ENCODE data around the gene RFESD. TPM values are rescaled to one million over a fixed set of nuclear protein-coding genes. Genes with fewer than 3 reads are reported as not detected.

The RFESD gene
- total and polyA plus RNA-seq, 2 experiments from 2014 or later = 1.6 to 2.3 TPM

DNA sequence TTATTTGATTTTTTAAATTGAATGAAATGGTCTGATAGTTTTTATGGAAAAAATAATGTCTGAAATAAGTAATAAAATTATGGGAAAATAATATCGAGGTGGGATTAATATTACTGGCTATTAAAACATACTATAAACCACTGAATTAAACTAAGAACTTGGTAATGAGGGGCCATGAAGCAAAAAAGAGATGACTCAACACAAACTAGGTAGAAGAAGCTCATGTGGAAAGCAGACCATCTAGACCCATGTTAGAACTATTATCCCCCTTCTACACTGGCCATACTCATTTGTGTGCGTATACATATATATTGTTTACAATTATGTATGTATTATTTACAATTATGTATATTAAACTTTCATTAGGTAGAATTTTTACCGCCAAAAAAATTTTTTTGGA lies 35.2 kb upstream of the RFESD start:
- TF ChIP-seq, protein P1, sequence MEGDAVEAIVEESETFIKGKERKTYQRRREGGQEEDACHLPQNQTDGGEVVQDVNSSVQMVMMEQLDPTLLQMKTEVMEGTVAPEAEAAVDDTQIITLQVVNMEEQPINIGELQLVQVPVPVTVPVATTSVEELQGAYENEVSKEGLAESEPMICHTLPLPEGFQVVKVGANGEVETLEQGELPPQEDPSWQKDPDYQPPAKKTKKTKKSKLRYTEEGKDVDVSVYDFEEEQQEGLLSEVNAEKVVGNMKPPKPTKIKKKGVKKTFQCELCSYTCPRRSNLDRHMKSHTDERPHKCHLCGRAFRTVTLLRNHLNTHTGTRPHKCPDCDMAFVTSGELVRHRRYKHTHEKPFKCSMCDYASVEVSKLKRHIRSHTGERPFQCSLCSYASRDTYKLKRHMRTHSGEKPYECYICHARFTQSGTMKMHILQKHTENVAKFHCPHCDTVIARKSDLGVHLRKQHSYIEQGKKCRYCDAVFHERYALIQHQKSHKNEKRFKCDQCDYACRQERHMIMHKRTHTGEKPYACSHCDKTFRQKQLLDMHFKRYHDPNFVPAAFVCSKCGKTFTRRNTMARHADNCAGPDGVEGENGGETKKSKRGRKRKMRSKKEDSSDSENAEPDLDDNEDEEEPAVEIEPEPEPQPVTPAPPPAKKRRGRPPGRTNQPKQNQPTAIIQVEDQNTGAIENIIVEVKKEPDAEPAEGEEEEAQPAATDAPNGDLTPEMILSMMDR (IDR thresholded peaks at IDR 0.05; ENCODE audit: poor library complexity) = no peak
- TF ChIP-seq EZH2 (IDR thresholded peaks at IDR 0.05; ENCODE audit: borderline replicate concordance) (no peak), EZH2phosphoT487 (IDR thresholded peaks at IDR 0.05; ENCODE audit: low read depth, severe bottlenecking, unreplicated experiment) (no peak)
- Histone ChIP-seq H3K36me3 (replicated peaks; ENCODE audit: insufficient read depth, low read depth) (no peaks in the 10 kb centered on the region), H4K20me1 (ENCODE audit: insufficient read depth, poor library complexity, severe bottlenecking) (no peaks in the 10 kb centered on the region)

DNA sequence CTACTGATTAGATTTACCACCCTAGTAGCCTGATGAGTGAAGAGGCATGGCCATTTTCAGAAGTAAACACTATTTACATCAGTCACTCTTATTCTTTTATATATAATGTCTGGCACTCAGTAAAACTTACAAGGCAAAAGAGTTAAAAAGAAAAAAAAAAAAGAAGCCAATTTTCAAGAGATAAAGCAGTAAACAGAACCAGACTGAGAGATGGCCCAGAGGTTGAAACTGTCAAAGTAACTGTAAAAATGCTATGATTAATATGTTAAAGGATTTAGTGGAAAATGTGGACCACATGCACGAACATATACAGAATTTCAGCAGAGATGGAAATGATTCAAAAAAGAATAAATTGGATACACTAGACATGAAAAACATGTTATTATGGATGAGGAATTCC lies 33.1 kb upstream of the RFESD start:
- Histone ChIP-seq H4K20me1 (ENCODE audit: insufficient read depth, poor library complexity, severe bottlenecking) (no peaks in the 10 kb centered on the region), H3K9me2 (replicated peaks; ENCODE audit: insufficient read depth) (no peaks in the 10 kb centered on the region), H3K9me3 (ENCODE audit: low read depth) (no peaks in the 10 kb centered on the region), H3K36me3 (replicated peaks; ENCODE audit: insufficient read depth, low read depth) (no peaks in the 10 kb centered on the region), H3K27me3 (peaks cover 7% of the 10 kb centered on the region), H3K79me2 (no peaks in the 10 kb centered on the region), H3K4me1 (ENCODE audit: insufficient read depth) (no peaks in the 10 kb centered on the region), H3K4me3 (no peak overlapping the region), H3K4me2 (no peak overlapping the region), H3K27ac (no peak overlapping the region), H2AFZ (no peak overlapping the region)
- DNase-seq (ENCODE audit: low spot score) = no peak
- 100% methylated on average over 1 of the region's 1 CpG for WGBS (ENCODE audit: low lambda C conversion rate, missing lambda C conversion rate)
- TF ChIP-seq, protein P1 (IDR thresholded peaks at IDR 0.05; ENCODE audit: poor library complexity) = no peak
- no peak for TF ChIP-seq EZH2 (IDR thresholded peaks at IDR 0.05; ENCODE audit: borderline replicate concordance)
- no peak for TF ChIP-seq EZH2phosphoT487 (IDR thresholded peaks at IDR 0.05; ENCODE audit: low read depth, severe bottlenecking, unreplicated experiment)

More for the DNA sequence above, 35.2 kb upstream of the RFESD start:
- Histone ChIP-seq H3K4me2 (no peak overlapping the region), H3K27me3 (no peaks in the 10 kb centered on the region), H2AFZ (no peak overlapping the region), H3K9me3 (ENCODE audit: low read depth) (no peaks in the 10 kb centered on the region), H3K4me3 (no peak overlapping the region), H3K27ac (no peak overlapping the region), H3K79me2 (no peaks in the 10 kb centered on the region), H3K4me1 (ENCODE audit: insufficient read depth) (no peaks in the 10 kb centered on the region), H3K9me2 (replicated peaks; ENCODE audit: insufficient read depth) (no peaks in the 10 kb centered on the region)
- DNase-seq (ENCODE audit: low spot score) = no peak
- 94% methylated on average over 3 of the region's 3 CpGs for WGBS (ENCODE audit: low lambda C conversion rate, missing lambda C conversion rate)

DNA sequence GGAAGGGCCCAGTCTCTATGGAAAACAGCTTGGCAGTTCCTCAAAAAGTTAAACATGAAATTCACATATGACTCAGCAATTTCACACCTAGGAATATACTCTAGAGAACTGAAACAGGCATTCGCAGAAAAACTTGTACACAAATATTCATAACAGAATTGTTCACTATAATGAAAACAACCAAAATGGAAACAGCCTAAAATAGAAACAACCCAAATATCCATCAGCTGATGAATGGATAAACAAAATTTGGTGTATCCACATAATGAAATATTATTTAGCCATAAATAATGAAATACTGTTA lies 31.5 kb upstream of the RFESD start:
- peaks cover 23% of the 10 kb centered on the region for H3K27me3 ChIP-seq
- WGBS (ENCODE audit: low lambda C conversion rate, missing lambda C conversion rate) = 97% methylated on average over 1 of the region's 1 CpG
- peaks cover 5% of the 10 kb centered on the region for H3K4me1 ChIP-seq (ENCODE audit: insufficient read depth)
- no peaks in the 10 kb centered on the region for H4K20me1 ChIP-seq (ENCODE audit: insufficient read depth, poor library complexity, severe bottlenecking)
- TF ChIP-seq, protein P1 (IDR thresholded peaks at IDR 0.05; ENCODE audit: poor library complexity) = no peak
- TF ChIP-seq EZH2 (IDR thresholded peaks at IDR 0.05; ENCODE audit: borderline replicate concordance) (no peak), EZH2phosphoT487 (IDR thresholded peaks at IDR 0.05; ENCODE audit: low read depth, severe bottlenecking, unreplicated experiment) (no peak)
- no peaks in the 10 kb centered on the region for H3K79me2 ChIP-seq
- no peak overlapping the region for H3K27ac ChIP-seq
- H3K9me3 ChIP-seq (ENCODE audit: low read depth) = no peaks in the 10 kb centered on the region
- H3K4me3 ChIP-seq = no peak overlapping the region
- H3K4me2 ChIP-seq = no peak overlapping the region
- no peaks in the 10 kb centered on the region for H3K9me2 ChIP-seq (replicated peaks; ENCODE audit: insufficient read depth)
- no peaks in the 10 kb centered on the region for H3K36me3 ChIP-seq (replicated peaks; ENCODE audit: insufficient read depth, low read depth)
- no peak for DNase-seq (ENCODE audit: low spot score)
- no peak overlapping the region for H2AFZ ChIP-seq

DNA sequence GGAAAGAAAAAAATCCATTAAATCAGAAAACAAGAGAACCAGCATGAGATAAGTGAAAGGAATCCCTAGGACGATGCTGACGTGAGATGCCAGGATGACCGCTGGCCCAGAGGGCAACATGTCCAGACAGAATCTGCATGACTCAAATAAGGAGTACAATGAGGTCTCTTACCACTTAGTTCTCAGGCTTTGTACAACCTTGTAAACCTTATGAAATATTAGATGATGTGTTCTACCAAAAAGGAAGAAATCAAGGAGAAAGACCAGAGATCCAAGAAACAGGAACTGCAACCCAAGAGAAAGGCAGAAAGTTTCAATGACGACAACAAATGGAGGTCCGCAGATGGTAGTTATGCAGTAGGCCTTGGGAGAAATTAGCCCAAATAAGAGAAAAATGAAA lies 29.5 kb upstream of the RFESD start:
- TF ChIP-seq, protein P1 (IDR thresholded peaks at IDR 0.05; ENCODE audit: poor library complexity) = no peak
- TF ChIP-seq EZH2phosphoT487 (IDR thresholded peaks at IDR 0.05; ENCODE audit: low read depth, severe bottlenecking, unreplicated experiment) (no peak), EZH2 (IDR thresholded peaks at IDR 0.05; ENCODE audit: borderline replicate concordance) (no peak)
- no peaks in the 10 kb centered on the region for H3K9me3 ChIP-seq (ENCODE audit: low read depth)
- no peaks in the 10 kb centered on the region for H3K79me2 ChIP-seq
- WGBS (ENCODE audit: low lambda C conversion rate, missing lambda C conversion rate) = 92% methylated on average over 5 of the region's 5 CpGs
- no peak overlapping the region for H3K4me3 ChIP-seq
- no peak overlapping the region for H2AFZ ChIP-seq
- no peaks in the 10 kb centered on the region for H3K36me3 ChIP-seq (replicated peaks; ENCODE audit: insufficient read depth, low read depth)
- H3K4me2 ChIP-seq = no peak overlapping the region
- peaks cover 34% of the 10 kb centered on the region for H3K27me3 ChIP-seq
- H4K20me1 ChIP-seq (ENCODE audit: insufficient read depth, poor library complexity, severe bottlenecking) = no peaks in the 10 kb centered on the region
- H3K4me1 ChIP-seq (ENCODE audit: insufficient read depth) = peaks cover 18% of the 10 kb centered on the region
- H3K9me2 ChIP-seq (replicated peaks; ENCODE audit: insufficient read depth) = no peaks in the 10 kb centered on the region
- H3K27ac ChIP-seq = no peak overlapping the region
- DNase-seq (ENCODE audit: low spot score) = no peak
